ENCODE measurements around the gene PTGFRN.
"Not testable (repeated sequence)": the region's sequence is repeated elsewhere in the genome, so short reads cannot be mapped to it uniquely, and the experiment has no call there.

PTGFRN gene

DNA sequence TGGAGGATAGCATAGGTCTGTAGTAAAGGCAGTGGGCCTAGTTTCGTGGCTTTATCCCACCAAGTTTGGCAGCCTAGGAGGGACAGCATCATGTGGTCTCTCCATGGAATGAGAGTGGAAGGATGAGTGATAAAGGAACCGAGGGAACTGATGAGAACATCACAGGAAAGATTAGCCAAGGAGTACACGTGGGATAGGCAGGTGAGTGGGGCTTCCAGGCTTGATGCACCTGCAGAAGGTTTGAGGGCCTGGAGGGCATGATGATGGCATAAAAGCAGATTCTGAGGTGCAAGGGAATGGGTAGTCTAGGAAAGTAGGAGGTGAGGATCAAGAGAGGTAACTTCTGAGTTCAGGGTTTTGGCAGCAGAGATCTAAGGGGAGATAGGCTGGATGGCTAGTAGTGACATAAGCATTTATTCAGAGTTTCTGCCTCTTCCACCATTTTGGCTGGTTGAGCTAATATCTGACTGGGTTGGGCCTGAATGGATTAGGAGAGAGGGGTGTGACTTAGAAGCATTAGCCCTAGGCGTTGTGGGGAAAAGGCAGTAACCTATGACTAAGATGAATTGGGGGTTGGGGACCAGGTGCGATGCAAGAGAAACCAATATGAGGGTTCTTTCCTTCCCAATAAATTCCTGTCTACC is 9.1 kb downstream of the PTGFRN start:
- DNase-seq: no peak

DNA sequence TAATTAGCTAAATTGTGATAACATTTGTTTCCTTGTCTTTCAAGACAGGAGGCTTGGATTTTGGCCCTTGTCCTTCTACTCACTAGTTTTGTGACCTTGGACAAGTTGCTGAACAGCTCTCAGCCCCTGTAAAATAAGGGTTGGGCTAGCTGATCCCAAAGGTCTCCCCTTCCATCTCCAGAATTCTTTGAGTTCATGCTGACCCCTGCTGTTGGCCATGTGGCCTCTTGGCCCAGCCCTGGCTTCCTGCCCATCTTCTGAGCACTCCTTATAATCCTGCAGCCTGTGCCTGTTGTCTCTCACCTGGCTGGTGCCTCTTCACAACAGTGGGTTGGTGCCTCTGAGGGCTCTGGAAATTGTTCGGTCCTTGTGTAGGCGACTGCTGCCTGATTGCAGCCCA is 10.1 kb downstream of the PTGFRN start:
- DNase-seq: peak; percentile 39 to 42

DNA sequence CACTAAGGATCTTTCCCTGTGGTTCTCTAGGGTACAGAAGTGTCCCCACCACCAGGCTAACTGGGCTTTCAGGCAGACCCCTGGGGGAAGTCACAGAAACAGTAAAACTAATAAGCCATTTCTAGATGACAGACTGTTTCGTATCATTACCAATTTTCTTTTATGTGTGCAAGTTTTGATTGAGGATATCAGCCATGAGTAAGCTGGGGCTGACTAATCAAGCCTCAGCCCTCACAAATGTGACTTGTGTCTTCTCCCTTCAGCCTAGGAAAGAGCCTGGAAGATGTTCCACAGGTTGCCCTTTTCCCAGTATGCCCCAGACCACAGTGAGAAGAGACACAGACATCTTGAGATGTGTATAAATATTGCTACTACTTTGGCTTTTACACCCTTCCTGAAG is 10.5 kb downstream of the PTGFRN start:
- no peak for DNase-seq

DNA sequence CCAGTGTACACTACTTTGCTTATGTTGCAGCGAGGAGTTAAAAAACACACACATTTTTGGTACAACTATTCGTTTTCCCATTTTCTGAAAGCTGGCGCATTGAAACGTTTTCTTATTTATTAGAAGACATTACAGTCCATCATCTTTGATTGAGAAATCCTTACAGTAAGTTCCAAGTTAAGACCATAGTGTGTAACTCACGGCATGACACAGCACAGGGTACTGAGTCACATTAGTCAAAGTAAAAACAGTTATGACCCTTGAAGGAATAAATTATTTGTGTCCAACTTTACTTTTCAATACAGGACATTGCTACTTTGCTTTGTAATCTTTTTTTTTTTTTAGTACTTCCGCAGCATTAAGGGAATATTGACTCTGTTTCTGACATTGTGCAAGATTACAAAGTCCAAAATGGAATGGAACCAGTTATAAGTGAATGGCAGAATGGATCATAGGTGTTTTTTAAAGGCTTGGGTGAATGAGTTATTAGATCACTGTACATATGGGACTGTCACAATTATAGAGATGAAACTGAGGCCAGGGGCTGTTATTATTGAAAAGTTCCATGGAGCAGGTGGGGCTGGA is 11.7 kb downstream of the PTGFRN start:
- DNase-seq: no peak

DNA sequence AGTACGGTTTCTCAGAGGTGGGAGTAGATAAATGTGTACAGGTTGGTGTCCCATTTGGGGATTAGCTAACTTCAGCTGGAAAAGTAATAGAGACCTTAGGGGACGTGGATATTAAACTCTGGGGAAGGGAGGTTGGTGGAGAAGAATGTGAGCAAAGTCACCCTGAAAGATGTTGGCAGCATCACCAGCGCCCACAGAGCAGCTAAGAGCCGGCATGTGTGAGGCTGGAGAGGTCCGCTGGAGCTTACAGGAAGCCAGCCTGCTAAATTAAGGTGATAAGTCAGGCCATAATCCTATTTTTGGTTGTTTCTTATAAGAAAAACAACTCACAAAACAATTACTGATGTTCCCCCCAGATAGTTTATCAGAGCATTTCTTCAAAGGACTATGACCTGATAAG is 12.2 kb downstream of the PTGFRN start:
- no peak for DNase-seq

DNA sequence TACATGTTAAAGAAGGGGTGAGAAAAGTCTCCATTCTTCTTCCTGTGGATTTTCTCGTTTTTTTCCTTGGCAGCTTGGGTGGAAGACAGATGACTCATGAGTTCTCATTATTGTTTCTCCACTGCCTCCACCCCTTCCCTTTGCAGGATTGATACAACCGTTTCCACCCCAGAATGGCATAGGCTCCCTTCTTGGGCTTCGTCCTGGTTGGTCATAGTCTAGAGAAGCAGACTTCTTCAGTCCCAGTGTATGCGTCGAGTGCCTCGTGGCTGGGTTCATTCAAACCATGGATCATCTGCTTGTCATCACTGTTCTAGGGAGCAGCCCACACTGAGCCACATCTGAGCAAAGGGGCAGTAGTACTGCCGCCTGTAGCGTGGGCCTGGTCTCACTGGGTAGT is 13.7 kb downstream of the PTGFRN start:
- DNase-seq: no peak

DNA sequence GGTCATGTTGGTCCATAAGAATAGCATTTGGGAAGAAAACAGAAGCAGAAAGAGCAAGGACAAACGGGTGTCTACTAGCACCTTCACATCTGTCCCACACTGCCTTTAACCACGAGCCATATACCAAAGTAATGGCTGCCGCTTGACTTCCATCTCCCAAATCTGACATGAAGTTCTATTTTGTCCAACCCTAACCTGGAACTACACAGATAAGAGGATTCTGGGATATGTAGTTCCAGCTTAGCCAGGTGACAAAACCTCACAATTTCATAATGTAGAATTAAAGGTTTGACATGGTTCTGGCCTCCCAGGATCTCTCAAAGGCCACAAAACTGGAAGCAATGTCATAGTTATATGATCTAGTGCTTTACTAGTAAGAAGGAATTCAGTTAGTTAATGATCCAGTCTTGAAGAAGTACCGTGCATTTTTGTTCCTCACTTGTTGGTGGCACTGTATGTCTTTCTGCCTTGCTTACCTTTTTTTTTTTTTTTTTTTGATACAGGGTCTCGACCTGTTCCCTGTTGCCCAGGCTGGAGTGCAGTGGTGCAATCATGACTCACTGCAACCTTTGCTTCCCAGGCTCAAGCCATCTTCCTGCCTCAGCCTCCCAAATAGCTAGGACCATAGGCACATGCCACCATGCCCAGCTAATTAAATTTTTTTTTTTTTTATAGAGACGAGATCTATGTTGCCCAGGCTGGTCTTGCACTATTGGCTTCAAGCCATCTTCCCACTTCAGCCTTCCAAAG is 17.5 kb downstream of the PTGFRN start:
- no peak for DNase-seq

- DNase-seq: no peak
These were observed 20.4 kb downstream of the PTGFRN start for GRCh38 chr1:116929961-116930592.

GRCh38 chr1:116931016-116931918 is 21.6 kb downstream of the PTGFRN start:
- DNase-seq: no peak

- no peak for DNase-seq
These were observed 24.1 kb downstream of the PTGFRN start for GRCh38 chr1:116933606-116934515.

DNA sequence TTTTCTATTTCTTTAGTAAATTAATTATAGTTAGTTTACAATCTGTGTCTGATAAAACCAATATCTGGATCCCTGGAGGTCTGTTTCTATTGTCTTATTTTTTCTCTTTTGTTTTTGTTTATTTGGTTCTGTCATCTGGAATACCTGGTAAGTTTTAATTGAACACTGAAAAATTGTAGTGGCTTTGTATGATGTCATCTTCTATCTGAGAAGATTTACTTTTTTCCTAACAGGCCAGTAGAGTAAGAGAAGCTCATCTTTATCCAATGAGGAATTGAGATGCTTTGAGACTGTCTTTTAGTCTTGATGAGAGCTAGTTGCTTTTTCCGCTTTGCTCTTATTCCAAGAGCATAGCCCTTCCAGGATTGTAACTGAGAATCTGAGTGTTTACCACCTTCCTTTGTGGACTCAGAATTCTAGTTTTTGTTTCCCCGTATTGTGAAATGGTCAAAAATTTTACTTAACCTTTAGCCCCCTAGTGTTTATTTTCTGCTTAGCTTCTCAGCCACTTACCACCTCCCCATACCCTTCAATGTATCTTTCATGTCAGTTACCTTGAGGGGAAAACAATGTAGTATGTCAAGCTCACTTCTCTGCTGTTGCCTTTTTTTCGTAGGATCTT is 25.0 kb downstream of the PTGFRN start:
- no peak for DNase-seq

DNA sequence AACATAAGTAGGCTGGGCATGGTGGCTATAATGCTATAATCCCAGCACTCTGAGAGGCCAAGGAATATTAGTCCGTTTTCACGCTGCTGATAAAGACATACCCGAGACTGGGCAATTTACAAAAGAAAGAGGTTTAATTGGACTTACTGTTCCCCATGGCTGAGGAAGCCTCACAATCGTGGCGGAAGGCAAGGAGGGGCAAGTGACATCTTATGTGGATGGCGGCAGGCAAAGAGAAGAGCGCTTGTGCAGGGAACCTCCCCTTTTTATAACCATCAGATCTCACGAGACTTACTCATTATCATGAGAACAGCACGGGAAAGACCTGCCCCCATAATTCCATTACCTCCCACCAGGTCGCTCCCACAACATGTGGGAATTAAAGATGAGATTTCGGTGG is 28.5 kb downstream of the PTGFRN start:
- DNase-seq: no peak

DNA sequence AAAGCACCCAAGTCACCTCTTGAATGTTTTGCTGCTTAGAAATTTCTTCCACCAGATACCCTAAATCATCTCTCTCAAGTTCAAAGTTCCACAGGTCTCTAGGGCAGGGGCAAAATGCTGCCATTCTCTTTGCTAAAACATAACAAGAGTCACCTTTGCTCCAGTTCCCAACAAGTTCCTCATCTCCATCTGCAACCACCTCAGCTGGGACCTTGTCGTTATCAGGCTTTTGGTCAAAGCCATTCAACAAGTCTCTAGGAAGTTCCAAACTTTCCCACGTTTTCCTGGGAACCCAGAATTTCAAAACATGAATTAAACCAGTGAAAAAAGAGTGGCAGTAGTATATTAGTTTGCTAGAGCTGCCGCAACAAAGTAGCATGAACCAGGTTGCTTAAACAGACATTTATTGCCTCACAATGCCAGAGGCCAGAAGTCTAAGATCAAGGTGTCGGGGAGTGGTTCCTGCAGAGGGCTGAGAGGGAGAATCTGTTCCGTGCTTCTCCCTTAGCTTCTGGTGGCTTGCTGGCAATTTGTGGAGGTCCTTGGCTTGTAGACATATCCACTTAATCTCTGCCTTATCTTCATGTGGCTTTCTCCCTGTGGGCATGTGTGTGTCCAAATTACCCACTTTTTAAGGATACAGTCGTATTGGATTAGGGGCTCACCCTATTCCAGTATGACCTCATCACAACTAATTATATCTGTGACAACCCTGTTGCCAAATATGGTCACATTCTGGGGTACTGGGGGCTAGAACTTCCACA is 30.2 kb downstream of the PTGFRN start:
- not testable (repeated sequence) for DNase-seq

GRCh38 chr1:116940814-116941599 is 31.3 kb downstream of the PTGFRN start:
- no peak for DNase-seq

DNA sequence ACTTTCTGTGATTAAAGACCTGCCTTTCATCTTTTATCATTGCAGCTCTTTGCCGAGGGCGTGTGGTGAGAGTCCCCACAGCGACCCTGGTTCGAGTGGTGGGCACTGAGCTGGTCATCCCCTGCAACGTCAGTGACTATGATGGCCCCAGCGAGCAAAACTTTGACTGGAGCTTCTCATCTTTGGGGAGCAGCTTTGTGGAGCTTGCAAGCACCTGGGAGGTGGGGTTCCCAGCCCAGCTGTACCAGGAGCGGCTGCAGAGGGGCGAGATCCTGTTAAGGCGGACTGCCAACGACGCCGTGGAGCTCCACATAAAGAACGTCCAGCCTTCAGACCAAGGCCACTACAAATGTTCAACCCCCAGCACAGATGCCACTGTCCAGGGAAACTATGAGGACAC is 32.0 kb downstream of the PTGFRN start:
- no peak for DNase-seq

DNA sequence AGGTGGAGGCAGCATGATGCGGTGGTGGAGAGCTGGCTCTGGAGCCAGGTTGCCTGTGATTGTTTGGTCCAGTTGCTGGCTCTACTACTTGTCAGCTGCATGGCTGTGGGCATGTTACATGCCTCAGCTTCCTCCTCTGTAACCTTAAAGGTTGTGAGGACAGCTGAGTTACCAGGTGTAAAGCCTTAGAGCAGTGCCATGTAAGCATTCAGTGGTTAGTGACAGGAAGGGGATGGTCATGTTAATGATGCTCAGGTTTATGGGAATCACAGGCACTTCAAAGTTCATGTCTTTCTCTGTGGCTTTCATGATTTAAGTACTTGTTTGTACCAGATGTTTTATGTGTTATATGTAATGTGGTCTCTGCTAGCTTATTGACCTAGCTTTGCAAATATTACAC is 32.6 kb downstream of the PTGFRN start:
- no peak for DNase-seq

DNA sequence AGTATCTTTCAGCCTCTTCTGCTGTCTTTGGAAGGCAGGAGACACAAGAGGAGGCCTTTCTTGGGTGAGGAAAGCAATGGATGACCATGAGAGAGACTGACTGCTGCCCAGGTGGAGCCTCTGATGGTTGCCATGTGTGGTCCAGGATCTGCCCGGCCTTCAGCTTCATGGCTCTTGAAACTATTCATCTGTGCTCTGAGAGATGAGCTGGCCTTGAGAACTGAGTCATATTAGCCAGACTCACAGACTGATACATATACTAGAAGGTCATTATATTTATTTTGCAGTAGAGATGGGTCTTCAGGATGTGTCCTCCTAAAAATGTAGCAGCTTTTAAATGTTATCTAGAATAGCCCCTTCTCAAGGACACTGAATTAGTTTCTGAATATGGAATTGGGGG is 33.7 kb downstream of the PTGFRN start:
- no peak for DNase-seq

- no peak for DNase-seq
These were observed 34.9 kb downstream of the PTGFRN start for GRCh38 chr1:116944613-116945012.

- no peak for DNase-seq
These were observed 35.7 kb downstream of the PTGFRN start for GRCh38 chr1:116945421-116945820.

- no peak for DNase-seq
These were observed 36.3 kb downstream of the PTGFRN start for GRCh38 chr1:116945996-116946395.

All from SHP77 (cell line).